ENCODE measurements around the gene CCR9.
"Not testable (repeated sequence)": the region's sequence is repeated elsewhere in the genome, so short reads cannot be mapped to it uniquely, and the experiment has no call there.

Gene CCR9, protein sequence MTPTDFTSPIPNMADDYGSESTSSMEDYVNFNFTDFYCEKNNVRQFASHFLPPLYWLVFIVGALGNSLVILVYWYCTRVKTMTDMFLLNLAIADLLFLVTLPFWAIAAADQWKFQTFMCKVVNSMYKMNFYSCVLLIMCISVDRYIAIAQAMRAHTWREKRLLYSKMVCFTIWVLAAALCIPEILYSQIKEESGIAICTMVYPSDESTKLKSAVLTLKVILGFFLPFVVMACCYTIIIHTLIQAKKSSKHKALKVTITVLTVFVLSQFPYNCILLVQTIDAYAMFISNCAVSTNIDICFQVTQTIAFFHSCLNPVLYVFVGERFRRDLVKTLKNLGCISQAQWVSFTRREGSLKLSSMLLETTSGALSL

DNA sequence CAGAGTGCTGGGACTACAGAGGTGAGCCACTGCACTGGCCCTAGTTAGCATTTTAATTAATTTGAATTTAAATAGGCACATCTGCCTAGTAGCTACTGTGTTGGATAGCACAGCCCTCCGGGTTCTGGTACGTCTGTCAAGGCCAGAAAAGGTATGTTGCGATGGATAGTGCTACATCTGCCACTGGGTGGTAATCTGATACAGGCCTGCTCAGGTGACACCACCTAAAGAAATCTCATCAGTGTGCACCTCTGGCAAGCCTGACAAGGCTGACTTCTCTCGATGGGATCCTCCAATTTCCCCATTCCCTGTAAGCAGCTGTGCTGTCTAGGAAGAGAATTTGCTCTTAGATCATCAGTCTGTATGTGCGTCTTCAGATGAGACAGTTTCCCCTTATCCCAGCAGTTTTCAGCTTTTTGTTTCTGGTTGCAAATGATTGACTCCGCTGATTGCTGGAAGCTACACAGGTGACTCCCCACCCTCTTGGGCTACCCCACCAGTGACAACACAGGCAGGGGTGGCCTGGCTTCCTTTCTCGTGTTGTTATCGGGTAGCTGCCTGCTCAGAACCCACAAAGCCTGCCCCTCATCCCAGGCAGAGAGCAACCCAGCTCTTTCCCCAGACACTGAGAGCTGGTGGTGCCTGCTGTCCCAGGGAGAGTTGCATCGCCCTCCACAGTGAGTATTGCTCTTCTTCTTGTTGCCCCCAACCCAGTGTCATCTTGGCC, at the start of gene CCR9:
CCR9 (plus strand) TSS at position 565 of the 727 bp plus-strand sequence. CDS start 8,391 bp downstream, outside the sequence.
- no peak for DNase-seq

DNA sequence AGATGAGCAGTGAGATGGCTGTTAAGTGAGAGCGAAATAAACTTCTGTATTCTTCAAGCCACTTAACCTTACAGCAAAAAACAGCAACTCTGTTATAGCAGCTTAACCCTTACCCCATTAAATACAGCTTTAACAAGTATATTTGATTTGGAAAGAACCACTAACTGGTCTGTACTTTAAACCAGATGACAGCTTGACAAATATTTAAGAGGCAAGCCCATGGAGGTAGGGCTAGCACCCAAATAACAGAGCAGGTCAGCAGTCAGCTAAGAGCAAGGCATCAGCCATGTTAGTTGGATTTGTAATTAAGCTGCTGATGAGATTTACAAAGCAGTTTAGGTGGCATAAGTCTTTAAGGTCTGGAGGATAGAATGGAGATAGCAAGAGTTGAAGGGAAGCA, 47.9 kb upstream of the CCR9 start:
- no peak for DNase-seq

DNA sequence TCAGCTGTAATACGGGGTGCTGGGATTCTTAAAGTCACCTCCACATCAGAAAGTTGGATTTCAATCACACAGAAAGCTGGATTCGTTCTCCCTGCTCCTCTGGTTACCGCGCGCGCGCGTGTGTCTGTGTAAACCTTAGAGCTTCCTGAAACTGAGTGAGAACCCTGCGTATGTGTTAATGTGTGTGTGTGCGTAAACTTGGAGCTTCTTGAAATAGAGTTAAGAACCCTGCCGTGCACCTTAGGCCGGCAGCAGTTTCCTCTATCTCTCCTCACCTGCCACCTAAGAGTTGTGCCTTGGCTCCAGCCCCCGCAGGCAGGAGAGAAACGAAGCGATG, 45.0 kb upstream of the CCR9 start:
- no peak for DNase-seq

DNA sequence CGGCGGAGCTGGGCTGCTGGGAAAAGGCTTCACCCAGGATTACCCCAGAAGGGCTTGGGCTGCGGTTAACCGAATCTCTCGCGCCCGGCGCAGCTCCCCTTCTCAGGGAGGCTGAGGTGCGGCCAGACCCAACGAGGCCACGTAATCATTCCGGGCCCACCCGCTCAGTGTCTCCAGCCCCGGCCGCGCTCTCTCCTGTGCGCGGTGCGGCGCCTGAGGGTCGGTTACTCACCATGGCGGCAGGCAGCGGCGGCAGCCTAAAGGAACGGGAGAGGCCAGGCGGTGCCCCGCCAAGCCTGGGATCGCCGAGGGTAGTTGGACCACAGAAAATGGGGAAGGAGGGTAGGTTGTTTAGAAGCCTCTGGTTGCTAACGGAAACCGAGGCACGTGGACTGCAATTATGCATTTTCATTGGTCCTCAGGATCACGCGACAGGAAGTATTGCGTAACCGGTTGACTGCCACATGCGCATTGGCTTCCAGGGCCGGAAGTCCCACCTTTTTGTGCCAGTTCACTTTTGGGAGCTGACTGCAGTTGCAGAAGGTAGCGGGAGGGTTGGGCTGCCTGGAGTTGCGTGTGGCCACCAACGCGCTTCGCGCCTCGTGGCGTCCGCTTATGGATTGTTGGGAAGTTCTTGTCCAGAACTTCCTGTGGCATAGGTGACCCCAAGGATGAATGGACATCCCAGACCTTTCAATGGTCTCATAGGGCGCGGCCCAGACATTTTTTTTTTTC, 44.4 kb upstream of the CCR9 start, which contains the start of gene LZTFL1:
LZTFL1 (minus strand) TSS at position 363 of the 735 bp plus-strand sequence; CDS start at position 235, 128 bp downstream.
- peak; percentile 79 for DNase-seq

DNA sequence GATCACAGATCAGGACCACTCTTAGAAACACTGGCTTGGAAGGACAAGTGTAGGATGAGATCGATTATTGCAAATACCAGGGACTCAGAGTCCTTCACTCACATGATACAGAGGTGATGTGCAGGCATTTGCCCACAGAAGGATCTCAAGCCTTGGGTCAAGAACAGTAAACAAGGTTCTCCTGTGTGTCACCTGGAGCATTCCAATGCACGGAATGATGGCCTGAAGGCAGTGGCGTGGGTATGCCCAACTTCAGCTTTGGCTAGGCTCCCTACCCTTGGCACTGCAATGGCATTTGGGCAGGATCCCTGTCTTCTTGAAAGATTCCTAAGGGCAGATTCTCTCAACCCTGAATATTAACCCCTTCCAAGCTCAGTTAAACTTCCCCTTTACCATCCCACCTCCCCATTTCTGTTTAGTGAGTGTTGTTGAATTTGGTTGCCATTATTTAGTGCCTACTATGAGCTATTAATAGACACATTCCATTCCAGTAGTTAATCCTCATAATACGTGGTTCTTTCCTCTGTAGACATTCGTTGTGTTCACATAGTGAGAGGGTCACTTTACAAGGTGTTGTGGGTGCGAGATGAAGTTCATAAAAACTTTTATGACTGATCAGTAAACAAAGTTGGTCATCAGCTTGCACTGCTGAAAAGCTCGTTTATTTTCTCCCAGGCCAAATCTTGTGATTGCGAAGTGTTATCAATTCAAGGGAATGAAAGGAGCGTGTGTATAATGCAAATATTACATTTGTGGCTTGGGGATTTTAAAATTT, 43.3 kb upstream of the CCR9 start:
- DNase-seq, result no peak

DNA sequence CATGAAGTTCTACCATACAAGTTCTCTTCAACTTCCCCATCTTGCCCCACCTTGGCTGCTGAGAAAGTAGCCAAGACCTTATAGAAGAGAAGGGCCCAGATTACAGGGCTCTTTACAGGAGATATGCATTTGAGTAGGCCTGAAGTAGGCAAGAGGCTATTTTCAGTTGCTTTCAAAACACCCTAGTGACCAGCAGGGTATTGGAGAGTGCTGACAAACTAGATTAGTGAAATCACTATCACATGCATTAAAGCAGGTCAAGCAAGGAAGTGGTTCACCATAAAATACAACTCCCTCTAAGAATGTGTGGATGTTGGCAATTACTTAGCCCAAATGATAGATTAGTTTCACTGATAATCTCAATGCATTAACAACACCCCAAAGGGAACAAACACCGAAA, 41.7 kb upstream of the CCR9 start:
- no peak for DNase-seq

DNA sequence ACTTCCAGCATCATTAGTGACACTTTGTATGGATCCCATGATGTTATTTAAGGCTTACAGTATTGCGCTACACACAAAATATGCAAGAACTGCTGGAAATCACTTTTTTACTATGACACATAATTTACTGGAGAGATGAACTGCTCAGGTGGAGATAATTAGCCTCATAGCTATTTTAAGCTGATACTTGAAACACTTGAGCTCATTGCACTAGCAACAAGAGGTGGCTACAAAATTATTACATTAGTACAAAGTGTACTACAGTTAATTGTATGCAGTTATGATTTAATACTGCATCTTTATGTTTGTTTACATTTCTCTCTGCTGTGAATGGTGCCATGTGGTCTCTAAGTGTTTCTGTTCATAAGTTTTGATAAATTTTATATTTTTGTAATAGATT, 38.0 kb upstream of the CCR9 start:
- DNase-seq, result no peak

DNA sequence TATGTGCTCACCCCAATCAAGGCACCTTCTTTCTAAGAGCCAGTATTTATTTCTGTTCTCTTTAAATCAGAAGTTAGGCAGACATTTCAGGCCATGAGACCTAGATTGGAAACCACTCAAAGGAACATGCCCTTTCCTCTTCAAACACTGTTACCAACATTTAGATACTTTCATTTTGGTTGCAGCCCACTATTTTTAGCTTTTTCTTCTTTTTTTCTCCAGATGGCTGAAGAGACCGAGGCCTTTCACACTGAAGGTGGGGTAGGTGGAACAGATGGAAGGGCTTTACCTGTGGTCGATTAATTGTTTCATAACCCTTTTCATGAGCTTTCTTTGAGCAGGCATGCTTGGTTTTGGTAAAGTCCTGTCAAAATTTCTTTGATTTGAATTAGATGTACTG, 33.5 kb upstream of the CCR9 start:
- no peak for DNase-seq

DNA sequence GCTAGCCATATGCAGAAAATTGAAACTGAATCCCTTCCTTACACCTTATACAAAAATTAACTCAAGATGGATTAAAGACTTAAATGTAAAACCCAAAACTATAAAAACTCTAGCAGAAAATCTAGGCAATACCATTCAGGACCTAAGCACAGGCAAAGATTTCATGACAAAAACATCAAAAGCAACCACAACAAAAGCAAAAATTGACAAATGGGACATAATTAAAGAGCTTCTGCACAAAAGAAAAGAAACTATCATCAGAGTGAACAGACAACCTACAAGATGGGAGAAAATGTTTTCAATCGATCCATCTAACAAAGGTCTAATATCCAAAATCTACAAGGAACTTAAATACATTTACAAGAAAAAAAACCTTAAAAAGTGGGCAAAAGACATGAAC, 30.0 kb upstream of the CCR9 start:
- DNase-seq, result not testable (repeated sequence)

DNA sequence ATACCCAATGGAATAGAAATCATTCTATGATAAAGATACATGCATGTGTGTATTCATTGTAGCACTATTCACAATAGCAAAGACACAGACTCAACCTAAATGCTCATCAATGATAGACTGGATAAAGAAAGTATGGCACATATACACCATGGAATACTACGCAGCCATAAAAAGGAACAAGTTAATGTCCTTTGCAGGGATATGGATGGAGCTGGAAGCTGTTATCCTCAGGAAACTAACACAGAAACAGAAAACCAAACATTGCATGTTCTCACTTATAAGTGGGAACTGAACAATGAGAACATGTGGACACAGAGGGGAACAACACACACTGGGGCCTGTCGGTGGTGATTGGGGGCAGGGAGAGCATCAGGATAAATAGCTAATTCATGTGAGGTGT, 29.3 kb upstream of the CCR9 start:
- DNase-seq, result not testable (repeated sequence)

DNA sequence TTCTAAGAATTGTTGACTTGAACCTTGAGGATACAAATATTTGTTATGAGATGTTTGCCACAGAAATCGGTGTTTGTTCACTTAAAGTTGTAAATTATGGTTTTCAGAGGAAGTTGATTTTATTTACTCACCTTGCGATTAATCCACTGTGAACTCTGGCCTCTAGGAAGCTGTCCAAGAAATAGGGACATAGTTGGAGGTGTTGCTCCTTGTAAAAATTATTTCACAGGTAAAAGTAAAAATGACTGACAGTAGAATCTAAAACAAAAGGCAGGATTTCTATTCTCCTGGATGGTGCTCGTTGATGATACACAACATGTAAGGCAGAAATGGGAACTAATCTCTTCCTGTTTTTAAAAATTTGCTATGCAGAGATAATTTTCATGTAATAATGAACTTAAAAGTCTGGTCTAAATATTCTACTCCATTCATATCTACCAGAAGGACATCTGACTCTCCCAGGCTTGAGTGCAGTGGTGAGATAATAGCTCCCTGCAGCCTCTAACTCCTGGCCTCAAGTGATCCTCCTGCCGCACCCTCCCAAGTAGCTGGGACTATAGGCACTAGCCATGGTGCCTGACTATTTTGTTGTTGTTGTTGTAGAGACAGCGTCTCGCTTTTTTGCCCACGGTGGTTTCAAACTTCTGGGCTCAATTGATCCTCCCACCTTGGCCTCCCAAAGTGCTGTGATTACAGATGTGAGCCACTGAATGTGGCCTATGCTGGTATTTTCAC, 27.4 kb upstream of the CCR9 start:
- no peak for DNase-seq

DNA sequence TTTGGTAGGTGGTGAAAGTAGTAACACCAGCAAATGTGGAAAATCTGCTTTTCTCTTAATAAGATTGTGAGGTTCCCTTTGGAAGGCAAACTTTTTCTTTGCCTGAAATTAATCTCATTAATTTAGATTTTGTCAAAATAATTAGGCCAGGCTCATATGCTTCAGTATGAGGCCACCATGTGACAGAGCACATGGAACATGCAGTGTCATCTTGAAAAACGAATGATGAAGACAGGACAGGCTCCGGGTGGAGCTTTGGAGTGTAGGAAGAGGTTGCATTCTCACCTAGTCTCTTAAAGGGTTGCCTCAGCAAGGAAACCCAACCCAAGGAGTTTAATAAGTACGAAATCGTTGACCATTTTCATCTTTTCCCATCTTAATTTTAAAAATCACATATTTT, 25.9 kb upstream of the CCR9 start:
- no peak for DNase-seq

DNA sequence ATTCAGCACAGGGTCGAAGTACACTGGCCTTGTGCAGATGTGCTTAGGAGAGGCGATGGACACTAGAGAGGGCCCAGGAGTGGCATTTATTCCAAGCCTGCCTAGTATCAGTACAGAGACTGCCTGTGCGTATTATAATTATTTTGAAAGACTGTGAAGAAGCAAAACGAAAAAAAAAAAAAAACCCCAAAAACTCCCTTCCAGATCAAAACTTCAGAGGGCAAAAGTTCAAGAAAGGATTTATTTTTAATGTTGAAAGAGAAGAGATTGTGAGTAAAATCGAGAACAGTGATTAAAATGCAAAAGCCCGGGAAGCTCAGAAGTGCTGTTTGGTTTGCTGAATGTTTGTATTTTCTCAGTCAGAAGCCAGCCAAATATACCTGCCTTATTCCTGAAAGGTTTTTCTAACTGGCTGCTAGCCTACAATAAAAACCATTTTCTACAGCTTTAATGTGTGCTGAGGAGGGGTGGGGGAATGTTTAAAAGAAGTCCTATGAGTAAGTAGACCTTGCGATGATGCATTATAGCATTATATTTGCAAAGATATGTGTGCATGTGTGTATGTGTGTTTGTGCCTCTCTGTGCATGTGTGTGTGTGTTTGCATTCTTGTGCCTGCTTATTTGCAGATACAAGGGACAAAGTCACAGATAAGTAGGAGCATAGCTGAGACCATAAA, 25.2 kb upstream of the CCR9 start:
- no peak for DNase-seq

DNA sequence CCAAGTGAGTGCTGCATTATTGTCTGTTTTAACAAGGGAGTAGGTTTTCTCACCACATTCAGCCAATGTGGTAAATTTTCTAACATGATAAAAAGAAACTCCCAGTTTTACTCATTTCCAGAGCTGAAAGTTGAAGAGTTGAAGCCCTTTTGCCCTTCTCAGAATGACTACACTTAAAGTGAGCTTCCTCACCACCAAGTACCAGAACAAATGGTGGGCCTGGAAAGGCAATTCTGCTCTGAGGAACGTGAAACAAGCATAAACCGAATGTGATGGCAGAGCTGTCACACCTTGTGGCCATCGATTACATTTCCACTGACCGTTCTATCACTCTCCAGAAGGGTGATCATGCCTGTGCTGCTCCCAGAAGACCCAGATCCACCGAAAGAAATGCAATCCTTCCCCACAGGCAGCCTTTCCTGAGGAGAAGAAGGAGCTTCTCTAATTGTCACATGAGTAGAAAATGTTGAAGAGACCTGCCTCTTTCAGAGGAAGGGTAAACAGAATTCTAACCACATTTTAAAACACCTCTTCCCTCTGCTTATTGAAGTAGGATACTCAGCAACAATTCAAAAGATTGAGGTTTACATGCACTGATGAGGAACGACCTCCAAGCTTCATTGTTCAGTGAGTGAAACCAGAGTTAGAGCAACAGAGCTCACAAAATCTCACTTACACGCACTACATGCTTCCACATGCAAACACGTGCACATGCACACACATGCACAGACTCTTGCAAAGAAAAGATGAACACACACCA, 21.4 kb upstream of the CCR9 start:
- DNase-seq, result no peak

DNA sequence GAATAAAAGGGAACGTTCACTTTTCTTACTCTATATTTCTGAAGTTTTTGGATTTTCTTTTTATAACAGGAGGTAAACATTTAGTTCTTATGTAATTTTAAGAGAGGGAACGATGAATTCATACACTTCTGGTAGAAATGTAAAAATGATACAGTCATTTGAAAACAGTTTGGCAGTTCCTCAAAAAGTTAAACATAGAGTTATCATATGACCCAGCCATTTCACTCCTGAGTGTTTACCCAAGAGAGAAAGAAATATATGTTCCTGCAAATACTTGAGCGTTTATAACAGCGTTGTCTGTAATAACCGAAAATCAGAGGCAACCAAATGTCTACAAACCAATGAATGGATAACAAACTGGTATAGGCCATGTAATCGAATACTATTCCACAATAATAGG, 20.8 kb upstream of the CCR9 start:
- DNase-seq, result no peak

DNA sequence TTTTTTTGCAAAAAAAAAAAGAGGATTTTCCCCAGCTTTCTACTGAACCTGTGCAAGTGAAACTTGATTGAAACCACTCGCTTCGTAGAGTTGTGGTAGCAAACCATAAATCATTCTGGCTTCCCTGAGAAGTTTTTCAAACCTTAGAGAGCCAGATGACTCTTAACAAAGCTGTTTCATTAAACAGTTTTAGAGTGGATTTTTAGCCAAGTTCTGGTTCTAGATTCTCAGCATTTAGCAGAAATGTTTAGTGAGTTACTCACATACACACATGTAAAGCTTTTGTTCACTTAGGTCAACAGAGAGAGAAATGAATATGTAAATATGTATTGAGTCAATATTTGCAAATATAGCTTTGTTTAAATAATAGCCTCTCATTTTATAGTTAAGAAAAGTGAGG, 18.1 kb upstream of the CCR9 start:
- no peak for DNase-seq

DNA sequence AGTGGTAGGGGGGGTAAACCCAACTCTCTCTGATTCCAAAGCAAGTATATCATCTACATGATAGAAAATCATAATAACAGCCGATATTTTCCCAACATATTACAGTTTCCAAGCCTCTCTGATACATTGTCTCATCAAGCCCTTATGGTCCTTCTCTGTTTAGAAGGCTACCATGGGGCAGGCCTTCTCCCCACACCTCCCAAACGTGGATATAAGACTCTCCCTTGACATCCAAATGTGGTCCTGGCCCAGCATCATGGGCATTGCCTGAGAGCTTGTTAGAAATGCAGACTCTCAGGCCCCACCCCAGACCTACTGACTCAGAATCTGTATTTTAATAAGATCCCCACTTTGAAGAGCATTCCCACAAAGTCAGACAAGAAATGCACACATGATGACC, 17.7 kb upstream of the CCR9 start:
- no peak for DNase-seq

DNA sequence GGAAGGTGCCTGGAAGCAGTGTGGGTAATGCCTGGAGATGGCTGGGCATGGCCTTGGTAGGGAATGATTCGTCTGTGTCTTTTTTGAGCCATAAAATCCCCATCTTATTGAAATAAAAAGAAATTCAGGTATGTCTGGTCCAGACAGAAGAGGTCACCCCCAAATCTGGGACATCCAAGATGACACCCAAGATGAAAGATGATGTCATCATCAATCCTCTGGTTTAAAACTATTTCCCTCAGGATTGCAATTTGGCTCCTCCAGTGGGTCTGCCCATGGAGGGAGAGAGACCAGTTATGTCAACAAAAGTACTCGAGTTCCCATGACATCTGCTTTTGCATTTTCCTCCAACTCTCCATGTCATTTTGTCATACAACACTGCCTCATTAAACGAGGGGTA, 16.7 kb upstream of the CCR9 start:
- no peak for DNase-seq

DNA sequence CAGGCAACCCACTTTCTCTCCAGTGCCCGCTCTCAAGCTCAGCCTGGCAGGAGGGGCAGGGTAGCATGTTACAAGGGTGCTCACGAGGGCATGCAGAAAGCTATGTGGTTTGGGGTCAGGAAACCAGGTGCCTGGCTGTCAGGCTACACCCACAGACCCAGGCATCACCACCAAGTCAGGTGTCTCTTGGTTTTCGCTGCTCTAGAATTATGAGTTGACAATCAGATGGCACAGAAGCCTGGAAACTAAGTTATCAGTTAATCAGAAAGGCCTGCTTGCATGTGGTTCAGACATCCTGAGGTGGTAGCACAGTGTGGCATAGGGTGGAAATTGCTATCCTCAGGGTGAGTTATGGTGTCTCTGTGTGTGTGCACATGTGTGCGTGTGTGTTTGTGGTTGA, 16.2 kb upstream of the CCR9 start:
- no peak for DNase-seq

DNA sequence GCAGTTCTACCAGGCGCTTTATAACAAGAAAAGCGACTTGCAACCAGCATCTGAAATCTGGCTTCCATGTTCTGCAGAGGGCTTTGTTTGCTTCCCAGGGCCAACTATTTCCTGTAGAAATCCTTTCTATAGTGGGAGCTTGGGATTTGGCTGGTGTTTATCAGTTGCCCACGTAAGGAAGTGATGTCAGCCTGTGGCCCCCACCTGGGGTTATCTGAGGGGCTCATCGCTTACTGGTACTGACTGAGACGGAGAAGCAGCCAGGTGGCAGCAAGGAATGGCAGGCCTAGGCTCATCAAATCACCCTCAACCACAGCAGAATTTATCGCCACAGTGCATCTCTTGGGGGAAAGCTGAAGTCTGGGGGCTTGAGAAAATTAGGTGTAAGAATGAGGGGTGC, 14.6 kb upstream of the CCR9 start:
- no peak for DNase-seq

DNA sequence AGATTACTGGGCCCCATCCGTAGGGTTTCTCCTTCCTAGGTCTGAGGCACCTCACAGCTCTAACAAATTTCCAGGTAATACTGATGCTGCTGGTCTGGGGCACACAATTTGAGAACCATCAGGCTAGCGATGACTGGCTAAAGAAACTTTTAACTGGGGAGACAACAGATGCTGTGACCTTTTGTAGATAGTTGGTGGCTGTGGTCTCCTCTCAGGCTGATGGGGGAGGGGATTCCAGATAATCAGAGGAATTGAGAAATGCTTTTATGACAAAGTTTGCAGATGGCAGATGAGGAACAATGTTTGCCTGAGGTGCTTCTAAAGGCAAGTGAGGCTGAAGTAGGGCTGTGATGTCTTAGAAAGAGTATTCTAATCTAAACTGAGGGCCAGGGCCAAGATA, 13.8 kb upstream of the CCR9 start:
- DNase-seq, result no peak

Measured in NCI-H2107 (cell line).